LNCAP (cell line): Measurements from ENCODE around the gene USP33.

Source experiments
- TF ChIP-seq, protein P1 (sequence below): fragments of 450-650 bp; IDR thresholded peaks from 2 replicates; pipeline ENCODE4 v1.5.1; 2017; ENCODE audit warnings: mild to moderate bottlenecking

USP33 gene

DNA sequence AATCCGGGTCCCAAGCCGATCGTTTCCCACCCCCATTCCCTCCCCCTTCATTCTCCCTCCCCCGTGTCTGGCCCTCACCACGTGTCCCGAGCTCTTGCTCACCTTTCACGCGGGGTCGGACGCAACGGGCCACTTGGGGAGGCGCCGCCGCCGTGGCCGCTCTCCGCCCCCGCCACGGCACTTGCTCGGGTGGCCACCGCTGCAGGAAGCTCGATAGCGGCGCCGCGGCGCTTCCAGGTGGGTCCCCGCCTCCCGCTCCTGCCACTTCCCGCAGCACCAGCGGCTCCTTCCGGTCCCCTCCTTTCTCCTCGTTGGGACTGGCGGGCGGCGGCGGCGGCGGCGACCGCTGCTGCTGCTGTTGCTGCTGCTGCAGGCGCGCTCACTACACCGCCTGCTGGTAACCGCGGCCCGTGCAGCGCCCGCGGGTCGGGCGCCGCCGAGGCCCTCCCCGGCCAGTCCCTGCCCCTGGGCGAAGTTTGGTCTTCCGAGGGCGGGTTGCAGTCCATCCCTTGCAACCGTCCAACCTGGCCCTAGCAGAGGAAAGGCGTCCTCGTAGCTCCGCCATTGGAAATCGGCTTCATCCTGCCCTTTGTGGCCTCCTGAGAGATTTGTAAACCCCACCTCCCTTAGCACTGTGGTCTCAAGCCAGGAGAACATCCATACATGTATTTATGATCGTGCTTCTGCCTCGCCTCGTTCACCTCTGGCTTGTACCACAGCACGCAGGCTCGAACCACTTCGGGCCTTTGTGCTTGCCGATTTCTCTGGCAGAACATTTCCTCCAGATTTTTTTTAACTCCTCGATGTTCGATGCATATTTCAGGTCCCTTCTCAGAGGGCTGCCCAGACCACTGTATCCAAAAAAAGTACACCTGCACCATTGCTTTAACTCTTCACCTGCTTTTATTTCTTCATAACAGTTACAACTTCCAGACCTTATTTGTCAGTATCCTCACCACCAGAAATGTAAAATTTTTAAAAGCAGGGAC, 76.2 kb downstream of the USP33 start:
- TF ChIP-seq, protein P1, sequence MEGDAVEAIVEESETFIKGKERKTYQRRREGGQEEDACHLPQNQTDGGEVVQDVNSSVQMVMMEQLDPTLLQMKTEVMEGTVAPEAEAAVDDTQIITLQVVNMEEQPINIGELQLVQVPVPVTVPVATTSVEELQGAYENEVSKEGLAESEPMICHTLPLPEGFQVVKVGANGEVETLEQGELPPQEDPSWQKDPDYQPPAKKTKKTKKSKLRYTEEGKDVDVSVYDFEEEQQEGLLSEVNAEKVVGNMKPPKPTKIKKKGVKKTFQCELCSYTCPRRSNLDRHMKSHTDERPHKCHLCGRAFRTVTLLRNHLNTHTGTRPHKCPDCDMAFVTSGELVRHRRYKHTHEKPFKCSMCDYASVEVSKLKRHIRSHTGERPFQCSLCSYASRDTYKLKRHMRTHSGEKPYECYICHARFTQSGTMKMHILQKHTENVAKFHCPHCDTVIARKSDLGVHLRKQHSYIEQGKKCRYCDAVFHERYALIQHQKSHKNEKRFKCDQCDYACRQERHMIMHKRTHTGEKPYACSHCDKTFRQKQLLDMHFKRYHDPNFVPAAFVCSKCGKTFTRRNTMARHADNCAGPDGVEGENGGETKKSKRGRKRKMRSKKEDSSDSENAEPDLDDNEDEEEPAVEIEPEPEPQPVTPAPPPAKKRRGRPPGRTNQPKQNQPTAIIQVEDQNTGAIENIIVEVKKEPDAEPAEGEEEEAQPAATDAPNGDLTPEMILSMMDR, result peak; percentile 86

DNA sequence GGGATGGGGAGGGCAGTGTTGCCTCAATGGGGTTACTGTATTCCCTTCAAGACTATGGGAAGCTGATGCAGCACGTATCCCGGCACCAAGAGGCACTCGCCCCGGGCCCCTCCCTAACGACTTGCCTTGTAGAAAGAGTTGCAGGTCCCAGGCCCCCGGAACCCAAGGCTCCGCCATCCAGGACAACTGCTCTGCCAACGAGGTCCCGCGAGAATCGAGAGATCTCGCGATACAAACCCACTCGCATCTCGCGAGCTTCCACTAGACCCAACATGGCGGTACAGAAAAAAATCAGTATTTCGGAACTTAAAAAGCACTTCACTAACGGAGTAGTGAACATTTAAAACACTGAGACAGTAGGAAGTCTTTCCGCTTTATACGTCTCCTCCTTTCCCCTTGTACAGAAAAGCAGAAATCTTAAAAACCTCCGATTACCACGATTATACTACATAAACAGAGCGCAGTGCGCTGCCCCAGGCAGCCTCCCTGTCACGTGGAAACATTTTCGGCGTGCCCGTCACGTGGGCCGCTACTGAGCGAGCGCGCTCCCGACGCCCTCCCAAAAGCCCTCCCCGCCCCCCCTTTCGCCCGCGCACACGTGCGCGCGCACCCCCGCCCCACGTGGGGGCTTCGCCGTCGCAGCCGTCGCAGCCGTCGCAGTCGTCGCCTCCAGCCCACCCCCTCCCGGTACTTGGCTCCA, 77.0 kb downstream of the USP33 start, which contains the start of gene ZZZ3:
Gene ZZZ3 (minus strand): TSS at position 199 of the 700 bp plus-strand sequence. CDS start 49,304 bp downstream, outside the sequence.
- TF ChIP-seq, protein P1, result no peak

DNA sequence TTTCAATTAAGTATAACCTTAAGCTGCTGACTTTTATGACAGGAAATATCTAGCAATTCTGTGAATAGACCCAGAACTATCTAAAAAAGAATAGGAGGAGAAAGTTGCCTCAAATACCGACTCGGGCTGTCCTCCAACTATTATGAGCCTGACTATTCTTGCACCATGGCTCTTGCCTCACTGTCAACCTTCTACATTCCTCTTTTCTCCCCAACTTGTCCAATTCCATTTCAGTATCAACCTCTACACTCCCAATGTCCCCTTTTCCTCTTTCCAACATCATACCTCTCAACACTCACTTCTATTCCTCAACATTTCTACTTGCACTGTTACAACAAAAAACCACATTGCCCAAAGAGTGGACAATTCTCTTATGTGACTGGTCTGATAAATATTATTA, 79.5 kb downstream of the USP33 start:
- TF ChIP-seq, protein P1, result no peak

DNA sequence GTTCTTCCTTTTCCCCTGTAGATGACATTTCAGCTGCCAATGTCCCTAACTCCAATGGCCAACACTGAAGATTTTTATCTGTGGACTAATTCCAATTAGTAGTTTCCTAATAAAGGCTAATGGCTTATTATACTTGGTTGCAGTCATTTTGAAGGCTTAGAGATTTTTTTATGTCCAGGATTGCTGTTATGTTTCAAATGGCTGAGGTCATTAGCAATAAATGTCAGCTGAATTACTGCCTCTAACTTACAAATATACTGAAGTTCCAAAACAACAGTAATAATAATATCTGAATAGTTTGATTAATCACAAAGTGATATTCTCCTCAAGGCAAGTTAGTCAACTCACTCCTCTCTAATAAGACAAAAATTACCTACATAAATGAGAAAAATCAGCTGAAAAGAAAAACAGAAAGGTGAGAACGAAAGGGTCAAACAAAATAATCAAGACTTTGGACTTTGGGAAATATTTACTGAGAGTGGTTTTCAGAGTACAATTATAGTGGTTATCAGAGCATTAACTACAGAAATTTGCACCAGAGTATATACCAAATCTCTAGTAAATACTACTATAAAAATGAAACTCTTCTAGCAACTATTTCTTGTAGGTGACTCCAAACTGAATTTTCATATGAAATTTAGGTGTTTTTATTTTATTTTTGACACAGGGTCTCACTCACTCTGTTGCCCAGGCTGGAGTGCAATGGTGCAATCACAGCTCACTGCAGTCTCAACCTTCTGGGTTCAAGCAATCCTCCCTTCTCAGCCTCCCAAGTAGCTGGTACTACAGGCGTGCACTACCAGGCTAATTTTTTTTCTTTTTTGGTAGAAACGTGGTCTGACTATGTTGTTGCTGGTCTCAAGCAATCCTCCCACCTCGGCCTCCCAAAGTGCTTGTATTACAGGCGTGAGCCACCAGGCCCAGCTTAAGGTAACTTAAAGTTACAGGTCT, 80.7 kb downstream of the USP33 start:
- TF ChIP-seq, protein P1, result no peak

DNA sequence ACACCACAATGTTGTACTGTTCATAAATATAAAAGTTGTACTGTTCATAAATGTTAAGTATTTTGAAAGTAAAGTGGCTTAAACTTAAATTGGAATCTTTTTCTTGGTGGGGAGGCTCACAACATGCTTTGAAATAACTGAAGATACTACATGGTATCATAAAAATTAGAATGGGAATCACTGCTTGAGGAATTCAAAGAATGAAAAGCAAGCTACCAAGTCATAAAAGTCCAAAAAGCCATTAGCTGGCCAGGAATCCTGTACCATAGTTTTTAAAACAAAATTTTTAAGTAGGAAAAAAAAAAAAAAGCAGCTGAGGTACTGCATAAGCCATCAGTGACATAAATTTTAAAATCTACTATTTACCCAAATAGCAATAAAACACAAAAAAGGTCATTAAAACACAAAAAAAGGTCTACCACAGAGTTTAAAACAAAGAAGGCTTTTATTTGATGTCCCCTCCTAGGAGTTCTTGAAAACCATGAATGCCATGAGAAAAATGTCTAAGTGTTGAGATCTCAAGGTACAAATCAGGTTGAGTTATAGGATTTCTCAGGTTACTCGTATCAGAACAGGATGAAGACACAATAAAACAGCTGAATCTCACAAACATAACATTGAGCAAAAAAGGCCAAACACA, 85.8 kb downstream of the USP33 start:
- TF ChIP-seq, protein P1, result no peak

DNA sequence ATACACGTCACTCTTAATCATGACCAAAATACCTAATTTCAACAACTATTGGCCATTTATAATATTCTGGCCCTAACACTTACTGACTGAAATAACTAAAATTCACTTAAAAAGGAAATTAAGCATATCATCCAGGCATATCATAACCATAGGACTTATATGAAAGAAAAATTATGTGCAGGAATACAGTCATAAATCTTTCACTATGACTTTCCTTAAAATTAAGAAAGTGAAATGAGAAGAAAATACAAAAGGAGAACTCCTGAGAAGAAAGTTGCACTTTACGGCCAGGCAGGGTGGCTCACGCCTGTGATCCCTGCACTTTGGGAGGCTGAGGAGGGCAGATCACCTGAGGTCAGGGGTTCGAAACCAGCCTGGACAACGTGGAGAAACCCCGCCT, 86.6 kb downstream of the USP33 start:
- TF ChIP-seq, protein P1, result no peak
